Ectodermal cell (in vitro differentiated cells): ENCODE measurements around the gene GMPR2.
"Not testable (repeated sequence)": the region's sequence is repeated elsewhere in the genome, so short reads cannot be mapped to it uniquely, and the experiment has no call there.

Experiments used
- H3K27ac ChIP-seq: 2 replicates; pipeline ENCODE4 v1.7.0; 2013; ENCODE audit warnings: mild to moderate bottlenecking, low read depth, low read length; ENCODE audit not compliant: insufficient read depth, poor library complexity, severe bottlenecking
- H3K27me3 ChIP-seq: 2 replicates; pipeline ENCODE4 v1.7.0; 2013; ENCODE audit warnings: mild to moderate bottlenecking, low read length; ENCODE audit not compliant: insufficient read depth, control insufficient read depth, poor library complexity, severe bottlenecking
- H3K36me3 ChIP-seq: one replicate; pipeline ENCODE4 v1.7.0; 2013; ENCODE audit warnings: low read length; ENCODE audit not compliant: control insufficient read depth, insufficient read depth
- H3K4me1 ChIP-seq: one replicate; pipeline ENCODE4 v1.7.0; 2013; ENCODE audit warnings: low read length; ENCODE audit not compliant: control insufficient read depth, insufficient read depth
- H3K4me3 ChIP-seq: 2 replicates; pipeline ENCODE4 v1.7.0; 2013; ENCODE audit warnings: low read depth, low read length, control low read depth; ENCODE audit not compliant: insufficient read depth
- H3K9me3 ChIP-seq: 2 replicates; pipeline ENCODE4 v1.7.0; 2013; ENCODE audit warnings: mild to moderate bottlenecking, low read length, moderate library complexity; ENCODE audit not compliant: control insufficient read depth
- WGBS, 2 experiments: methylation state at CpG; one replicate each; pipeline ENCODE4 v1.1.7; 2013; ENCODE audit warnings: missing lambda C conversion rate in 2 of 2; 5-methylcytosine and 5-hydroxymethylcytosine counted together

GMPR2 gene

DNA sequence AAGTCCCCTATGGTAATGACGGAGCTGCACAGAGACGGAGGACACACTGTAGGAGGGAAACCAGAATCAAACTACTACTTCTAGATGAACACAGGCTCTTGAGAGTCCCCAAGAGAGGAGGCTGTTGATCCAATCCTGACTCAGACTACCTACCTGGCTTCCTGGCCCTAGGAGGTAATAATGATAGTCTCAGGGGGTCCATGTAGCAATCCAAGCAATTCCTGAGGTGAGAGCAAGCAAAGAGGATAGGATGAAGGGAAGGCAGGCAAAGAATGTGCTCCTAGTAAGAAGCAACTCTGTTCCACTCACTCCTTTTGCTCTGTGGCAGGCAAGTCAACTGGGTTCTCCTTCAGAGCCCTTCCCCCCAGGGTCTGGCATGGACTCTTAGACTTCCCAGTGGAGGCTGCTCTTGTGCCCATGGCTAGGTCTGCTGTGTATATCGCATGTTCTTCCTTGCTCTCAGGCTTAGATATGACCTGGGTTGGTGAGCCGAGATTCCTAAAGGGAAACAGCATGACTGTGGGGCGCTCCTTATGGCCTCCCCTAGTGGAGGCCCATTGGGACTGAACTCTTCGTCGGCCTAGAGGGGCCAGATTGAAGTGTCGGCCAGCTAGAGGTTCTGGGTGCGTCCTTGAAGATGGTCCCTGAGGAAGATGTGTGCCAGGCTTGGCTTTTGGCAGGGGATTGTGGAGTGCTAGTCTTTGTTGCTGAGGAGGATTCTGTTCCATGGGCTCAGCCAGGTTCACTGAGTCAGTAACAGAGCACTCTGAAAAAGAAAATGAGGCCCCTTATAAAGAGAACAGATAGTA, 7.6 kb downstream of the GMPR2 start:
- H3K27ac ChIP-seq = no peak overlapping the region
- WGBS, 2 experiments = 95 to 97% methylated on average over 9 of the region's 9 CpGs
- H3K27me3 ChIP-seq = no peaks in the 10 kb centered on the region
- H3K9me3 ChIP-seq = no peaks in the 10 kb centered on the region
- no peak overlapping the region for H3K4me3 ChIP-seq
- H3K4me1 ChIP-seq = peaks cover 3% of the 10 kb centered on the region
- H3K36me3 ChIP-seq = peaks cover 30% of the 10 kb centered on the region

DNA sequence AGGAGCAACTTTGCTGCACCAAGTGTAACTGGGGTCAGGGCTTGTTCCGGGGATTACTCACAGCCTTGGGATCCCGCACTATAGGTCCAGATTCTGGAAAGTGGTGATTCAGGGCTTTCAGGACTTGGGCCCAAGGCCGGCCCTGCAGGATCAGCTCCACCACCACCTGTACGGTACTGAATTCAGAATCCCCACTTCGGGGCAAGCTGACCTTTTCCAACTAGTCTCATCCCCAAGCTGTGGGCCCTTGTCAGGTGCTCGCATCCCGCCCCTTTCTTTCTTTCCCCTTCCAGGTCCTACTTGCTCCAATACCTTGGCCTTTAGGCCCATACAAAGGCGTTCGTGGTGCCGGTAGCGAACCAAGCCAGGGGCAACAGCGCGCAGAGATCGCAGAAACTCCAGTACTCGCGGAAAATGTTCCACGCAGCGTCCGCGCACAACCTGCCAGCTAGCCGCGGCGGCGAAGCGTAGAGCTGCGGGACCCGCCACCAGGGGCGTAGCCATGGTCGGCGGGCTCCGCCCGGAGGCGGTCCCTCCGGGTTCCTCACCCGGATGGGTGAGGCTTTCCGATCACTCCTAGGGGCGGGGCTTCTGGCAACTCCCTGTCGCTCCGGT, 9.2 kb downstream of the GMPR2 start:
- peaks cover 3% of the 10 kb centered on the region for H3K4me1 ChIP-seq
- 4 to 5% methylated on average over 39 of the region's 39 CpGs for WGBS, 2 experiments
- H3K36me3 ChIP-seq = peaks cover 24% of the 10 kb centered on the region
- no peaks in the 10 kb centered on the region for H3K27me3 ChIP-seq
- peak overlapping the region; percentile 93 for H3K27ac ChIP-seq
- H3K4me3 ChIP-seq = peak overlapping the region; percentile 77
- H3K9me3 ChIP-seq = no peaks in the 10 kb centered on the region

DNA sequence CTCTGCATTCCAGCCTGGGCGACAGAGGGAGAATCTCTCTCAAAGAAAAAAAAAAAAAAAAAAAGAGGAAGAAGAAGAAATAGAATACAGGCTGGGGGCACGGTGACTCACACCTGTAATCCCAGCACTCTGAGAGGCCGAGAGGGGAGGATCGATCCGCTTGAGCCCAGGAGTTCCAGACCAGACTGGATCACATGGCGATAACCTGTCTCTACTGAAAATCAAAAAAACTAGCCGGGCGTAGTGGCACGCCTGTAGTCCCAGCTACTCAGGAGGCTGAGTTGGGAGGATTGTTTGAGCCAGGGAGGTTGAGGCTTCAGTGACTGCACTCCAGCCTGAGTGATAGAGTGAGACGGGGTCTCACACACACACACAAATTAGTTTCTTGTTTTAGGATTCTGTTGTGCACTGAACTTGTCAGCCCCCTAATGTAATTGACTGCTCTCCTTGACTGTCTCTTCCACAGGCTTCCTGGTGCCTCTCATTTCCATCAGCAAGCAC, 10.7 kb downstream of the GMPR2 start:
- peaks cover 3% of the 10 kb centered on the region for H3K4me1 ChIP-seq
- no peaks in the 10 kb centered on the region for H3K27me3 ChIP-seq
- H3K4me3 ChIP-seq = peak overlapping the region; percentile 77
- peak overlapping the region; percentile 93 for H3K27ac ChIP-seq
- H3K9me3 ChIP-seq = no peaks in the 10 kb centered on the region
- H3K36me3 ChIP-seq = peaks cover 12% of the 10 kb centered on the region
- 61 to 65% methylated on average over 10 of the region's 10 CpGs for WGBS, 2 experiments

DNA sequence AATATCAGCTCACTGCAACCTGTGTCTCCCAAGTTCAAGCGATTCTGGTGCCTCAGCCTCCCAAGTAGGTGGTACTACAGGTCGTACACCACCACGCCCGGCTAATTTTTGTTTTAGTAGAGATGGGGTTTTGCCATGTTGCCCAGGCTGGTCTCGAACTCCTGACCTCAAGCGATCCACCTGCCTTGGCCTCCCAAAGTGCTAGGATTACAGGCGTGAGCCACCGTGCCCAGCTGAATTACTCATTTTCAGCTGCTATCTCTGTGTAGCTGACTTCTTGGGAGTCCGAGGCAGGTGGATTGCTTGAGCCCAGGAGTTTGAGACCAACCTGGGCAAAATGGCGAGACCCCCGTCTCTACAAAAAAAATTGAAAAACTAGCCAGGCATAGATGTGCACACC, 12.6 kb downstream of the GMPR2 start:
- H3K9me3 ChIP-seq, H3K27me3 ChIP-seq, H3K4me3 ChIP-seq, H3K4me1 ChIP-seq, H3K36me3 ChIP-seq, H3K27ac ChIP-seq: not testable (repeated sequence)
- 93 to 95% methylated on average over 11 of the region's 11 CpGs for WGBS, 2 experiments

DNA sequence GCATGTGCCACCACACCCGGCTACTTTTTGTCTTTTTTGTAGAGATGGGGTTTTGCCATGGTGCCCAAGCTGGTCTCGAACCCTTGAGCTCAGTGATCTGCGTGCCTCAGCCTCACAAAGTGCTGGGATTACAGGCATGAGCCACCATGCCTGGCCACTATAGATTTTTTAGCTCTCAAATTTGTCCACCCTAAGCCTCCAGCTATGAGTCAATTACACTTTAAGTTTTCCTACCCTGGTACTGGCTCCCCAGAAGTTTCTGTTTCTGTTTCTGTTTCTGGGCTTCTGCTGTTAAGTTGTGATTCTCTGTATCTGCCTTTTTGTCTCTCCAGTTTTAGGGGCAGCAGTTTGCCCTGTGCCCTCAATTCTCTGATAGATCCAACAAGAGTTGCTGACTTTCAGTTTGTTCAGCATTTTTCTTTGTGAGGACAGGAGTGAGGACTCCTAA, 14.1 kb downstream of the GMPR2 start:
- Histone ChIP-seq H3K36me3 (no peaks in the 10 kb centered on the region), H3K4me1 (no peaks in the 10 kb centered on the region), H3K4me3 (no peak overlapping the region), H3K9me3 (no peaks in the 10 kb centered on the region), H3K27me3 (no peaks in the 10 kb centered on the region), H3K27ac (no peak overlapping the region)
- 84 to 92% methylated on average over 3 of the region's 3 CpGs for WGBS, 2 experiments

DNA sequence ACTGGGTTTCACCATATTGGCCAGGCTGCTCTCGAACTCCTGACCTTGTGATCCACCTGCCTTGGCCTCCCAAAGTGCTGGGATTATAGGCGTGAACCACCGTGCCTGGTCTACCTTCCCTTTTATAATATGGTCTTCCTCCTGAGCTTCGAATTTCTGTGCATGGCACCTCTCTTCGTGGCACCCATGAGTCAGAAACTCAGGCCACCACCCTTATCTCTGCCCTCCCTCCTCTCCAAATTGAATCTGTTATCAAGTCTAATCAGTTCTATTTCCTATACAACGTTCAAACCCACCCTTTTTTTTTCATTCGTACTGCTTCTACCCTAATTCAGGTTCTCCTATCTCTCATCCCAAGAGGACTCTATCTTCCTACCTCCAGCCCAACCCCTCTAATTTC, 14.7 kb downstream of the GMPR2 start:
- H3K36me3 ChIP-seq = no peaks in the 10 kb centered on the region
- H3K27ac ChIP-seq = no peak overlapping the region
- no peaks in the 10 kb centered on the region for H3K27me3 ChIP-seq
- WGBS, 2 experiments = 83% methylated on average over 7 of the region's 7 CpGs
- no peaks in the 10 kb centered on the region for H3K9me3 ChIP-seq
- H3K4me3 ChIP-seq = no peak overlapping the region
- H3K4me1 ChIP-seq = no peaks in the 10 kb centered on the region

DNA sequence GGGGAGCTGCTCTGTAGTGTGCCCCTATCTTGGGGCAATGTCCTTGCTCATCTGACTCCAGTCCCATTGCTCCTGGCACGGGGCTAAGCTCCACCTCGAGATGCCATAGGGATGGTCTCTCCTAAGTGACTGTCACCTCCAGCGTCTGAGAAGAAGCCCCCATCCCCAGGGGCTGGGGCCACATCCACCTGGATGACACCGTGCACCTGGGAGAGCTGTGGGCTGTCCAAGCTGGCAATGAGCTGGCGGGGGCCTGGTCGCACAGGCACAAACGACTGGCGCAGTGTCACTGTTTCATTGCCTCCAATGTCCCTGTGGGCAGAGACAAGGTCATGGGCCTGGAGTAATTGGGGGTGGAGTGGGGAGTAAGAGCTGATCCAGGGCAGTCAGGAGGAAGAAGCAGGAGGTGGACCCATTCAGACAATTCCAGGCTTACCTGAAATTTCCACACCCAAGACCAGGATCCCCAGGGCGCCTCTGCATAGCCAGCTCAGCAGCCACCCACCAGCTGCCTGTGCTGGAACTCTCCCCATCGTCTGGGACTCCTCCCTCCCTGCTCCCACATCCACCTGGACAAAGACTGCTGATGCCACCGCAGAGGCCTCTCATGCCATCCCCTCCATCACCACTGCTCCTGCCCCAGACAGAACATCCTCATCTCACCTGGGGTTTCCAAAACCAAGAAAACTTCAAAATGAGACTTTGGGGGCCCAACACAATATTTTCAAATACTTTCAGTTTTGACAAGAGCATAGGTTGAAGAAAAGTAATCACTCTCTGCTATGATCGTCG, 16.7 kb downstream of the GMPR2 start:
- WGBS, 2 experiments = 79 to 81% methylated on average over 13 of the region's 13 CpGs
- no peaks in the 10 kb centered on the region for H3K27me3 ChIP-seq
- H3K36me3 ChIP-seq = no peaks in the 10 kb centered on the region
- H3K27ac ChIP-seq = no peak overlapping the region
- no peaks in the 10 kb centered on the region for H3K4me1 ChIP-seq
- H3K9me3 ChIP-seq = no peaks in the 10 kb centered on the region
- H3K4me3 ChIP-seq = no peak overlapping the region

DNA sequence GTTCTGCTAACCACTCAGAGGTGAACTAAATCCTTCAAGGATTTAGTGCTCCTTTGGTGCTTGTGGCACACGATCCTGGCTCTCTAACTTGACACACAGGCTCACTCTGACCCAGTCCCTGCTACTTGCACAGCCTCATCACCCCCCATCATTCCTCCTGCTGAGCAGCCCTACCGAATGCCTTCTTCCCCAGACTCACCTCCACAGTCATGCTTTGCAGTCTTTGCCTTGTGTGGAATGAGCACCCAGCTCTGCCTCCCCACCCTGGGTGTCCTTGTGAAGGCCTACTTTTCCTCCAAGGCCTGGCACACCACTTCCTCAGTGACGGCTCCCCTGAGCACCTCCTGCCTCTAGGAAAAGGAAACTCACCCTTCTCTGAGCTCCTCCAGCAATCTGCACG, 17.6 kb downstream of the GMPR2 start:
- no peak overlapping the region for H3K27ac ChIP-seq
- 74 to 77% methylated on average over 4 of the region's 4 CpGs for WGBS, 2 experiments
- no peaks in the 10 kb centered on the region for H3K27me3 ChIP-seq
- no peaks in the 10 kb centered on the region for H3K4me1 ChIP-seq
- H3K4me3 ChIP-seq = no peak overlapping the region
- H3K9me3 ChIP-seq = no peaks in the 10 kb centered on the region
- H3K36me3 ChIP-seq = no peaks in the 10 kb centered on the region

DNA sequence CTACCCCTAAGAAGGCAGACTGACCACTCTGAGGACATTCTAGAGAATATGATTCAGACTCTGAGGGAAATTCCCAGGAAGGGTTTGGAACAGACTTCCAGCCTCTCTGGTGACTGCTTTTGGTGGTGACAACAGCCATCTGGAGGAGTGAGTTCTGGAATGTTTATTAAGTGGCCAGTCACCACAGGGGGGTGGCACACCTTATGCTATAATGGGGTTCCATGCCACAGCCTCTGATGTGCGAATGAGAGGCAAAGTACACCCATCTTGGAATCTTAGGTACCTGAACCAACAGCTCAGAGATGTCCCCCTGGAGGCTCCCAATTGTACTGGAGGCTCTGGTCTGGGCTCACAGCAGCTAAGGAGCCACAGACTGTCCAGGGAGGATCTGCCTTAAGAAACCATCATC, 19.2 kb downstream of the GMPR2 start:
- Histone ChIP-seq H3K27ac (no peak overlapping the region), H3K4me3 (no peak overlapping the region)
- WGBS, 2 experiments = 87 to 88% methylated on average over 1 of the region's 1 CpG

More for the DNA sequence above, 19.2 kb downstream of the GMPR2 start:
- H3K36me3 ChIP-seq = no peaks in the 10 kb centered on the region
- no peaks in the 10 kb centered on the region for H3K4me1 ChIP-seq
- H3K27me3 ChIP-seq = no peaks in the 10 kb centered on the region
- no peaks in the 10 kb centered on the region for H3K9me3 ChIP-seq
